H54 (cell line): ENCODE data around the gene BMP7.

Experiments
- DNase-seq: peaks from one replicate; pipeline ENCODE4 v3.0.0; 2011; ENCODE audit warnings: low spot score, mixed read lengths; ENCODE audit not compliant: insufficient read length
- FAIRE-seq: peaks from 3 replicates; lab custom pipeline; 2011; peaks lifted over from hg19 to GRCh38; lab: Jason Lieb, UNC
- POLR2A ChIP-seq: IDR thresholded peaks from 2 replicates; pipeline ENCODE4 v1.6.1; 2011; ENCODE audit warnings: low read depth, mild to moderate bottlenecking, low read length

The BMP7 gene

DNA sequence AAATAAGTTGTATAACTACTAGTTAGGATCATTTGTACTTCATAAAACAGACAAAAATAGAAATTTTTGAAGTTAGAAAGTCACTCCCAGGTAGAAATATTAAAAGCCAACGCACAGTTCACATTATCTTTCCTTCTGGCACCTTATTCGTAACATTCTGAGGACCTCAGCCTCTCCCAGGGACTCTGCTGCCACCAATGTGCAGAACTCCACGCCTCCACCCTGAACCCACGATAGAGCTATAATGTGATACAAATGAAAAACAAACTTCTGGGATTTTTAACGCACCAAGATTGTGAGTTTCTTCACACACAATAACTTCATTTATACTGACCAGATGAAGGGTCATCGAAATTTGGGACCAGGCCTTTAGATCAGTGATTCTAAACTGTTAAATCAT, 9.5 kb downstream of the BMP7 start:
- FAIRE-seq (no peak), DNase-seq (no peak)
- TF ChIP-seq POLR2A: no peak

DNA sequence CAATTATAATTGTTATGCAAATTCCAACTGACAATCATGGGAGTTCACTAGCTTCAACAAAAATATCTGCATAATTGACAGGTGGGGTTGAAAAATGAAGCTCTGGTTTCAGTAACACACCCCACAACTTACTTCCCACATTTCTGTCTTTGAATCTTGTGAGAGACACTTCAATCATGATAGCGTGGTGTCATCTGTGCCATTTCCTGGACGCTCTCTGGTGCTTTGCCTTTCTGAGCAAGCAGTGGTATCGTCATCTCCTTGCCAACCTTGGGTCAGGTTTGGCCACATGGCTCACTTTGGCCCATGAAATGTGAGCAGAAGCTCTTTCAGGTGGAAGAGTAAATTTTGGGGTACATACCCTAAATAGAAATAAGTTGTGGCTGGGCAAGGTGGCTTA, 10.2 kb downstream of the BMP7 start:
- FAIRE-seq: no peak
- DNase-seq: no peak
- no peak for TF ChIP-seq POLR2A

DNA sequence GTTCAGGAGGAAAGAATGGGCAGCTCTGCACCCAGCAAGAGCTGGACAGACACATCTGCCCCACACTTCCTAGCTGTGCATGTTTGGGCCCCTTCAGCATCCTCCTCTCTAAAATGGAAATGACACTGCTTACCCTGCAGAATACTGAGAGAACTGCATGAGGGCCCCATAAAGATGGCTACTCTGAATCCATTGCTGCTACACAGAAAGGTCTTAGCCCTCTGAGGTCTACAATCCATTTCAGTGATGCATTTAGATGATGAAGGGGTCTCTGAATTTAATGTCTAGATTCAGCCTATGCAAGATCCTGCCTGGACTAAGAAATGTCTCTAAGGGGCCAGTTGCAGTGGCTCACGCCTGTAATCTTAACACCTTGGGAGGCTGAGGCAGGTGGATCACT, 11.3 kb downstream of the BMP7 start:
- FAIRE-seq: no peak
- TF ChIP-seq POLR2A: no peak
- no peak for DNase-seq

DNA sequence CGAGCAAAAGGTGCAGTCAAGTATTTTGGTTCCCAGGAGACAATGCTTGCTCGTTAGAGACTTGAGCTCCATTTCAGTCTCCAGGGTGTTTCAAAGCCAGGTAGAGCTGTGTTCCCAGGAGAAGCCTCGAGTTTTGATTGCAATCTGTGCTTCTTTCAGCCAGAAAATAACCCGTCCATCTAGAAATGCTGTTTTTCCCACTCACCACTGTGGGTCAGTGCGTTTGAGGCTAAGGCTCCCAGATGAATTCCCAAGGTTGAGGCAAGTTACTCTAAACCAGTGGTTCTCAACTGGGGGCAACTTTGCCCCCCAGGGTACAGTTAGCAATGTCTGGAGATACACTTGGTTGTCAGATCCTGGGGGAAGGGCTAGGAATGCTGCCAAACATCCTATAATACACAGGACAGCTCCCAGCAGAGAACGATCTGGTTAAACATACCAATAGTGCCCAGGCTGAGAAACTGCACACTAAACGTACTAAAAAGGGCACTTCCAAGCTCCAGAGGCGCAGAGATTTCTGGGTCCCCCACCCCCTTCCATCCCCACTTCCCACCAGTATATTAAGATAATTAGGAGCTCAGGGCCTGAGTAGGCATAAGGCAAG, 13.8 kb downstream of the BMP7 start:
- no peak for TF ChIP-seq POLR2A
- DNase-seq: no peak
- no peak for FAIRE-seq

DNA sequence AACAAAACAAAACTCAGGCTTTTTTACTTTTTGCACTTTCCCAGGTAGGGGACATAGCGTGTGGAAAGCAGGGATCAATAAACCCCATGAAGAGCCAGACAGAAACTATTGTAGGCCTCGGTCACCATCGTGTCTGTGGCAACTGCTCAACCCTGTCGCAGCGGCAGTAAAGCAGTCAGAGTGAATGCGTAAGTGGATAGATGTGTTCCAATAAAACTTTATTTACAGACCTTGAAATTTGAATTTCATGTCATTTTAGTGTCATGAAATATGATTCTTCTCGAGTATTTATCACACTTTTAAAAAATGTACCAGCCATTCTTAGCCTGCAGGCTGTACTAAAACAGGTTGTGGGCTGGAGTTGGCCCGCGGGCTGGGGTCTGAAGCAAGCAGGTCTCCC, 14.5 kb downstream of the BMP7 start:
- FAIRE-seq (no peak), DNase-seq (no peak)
- TF ChIP-seq POLR2A: no peak

DNA sequence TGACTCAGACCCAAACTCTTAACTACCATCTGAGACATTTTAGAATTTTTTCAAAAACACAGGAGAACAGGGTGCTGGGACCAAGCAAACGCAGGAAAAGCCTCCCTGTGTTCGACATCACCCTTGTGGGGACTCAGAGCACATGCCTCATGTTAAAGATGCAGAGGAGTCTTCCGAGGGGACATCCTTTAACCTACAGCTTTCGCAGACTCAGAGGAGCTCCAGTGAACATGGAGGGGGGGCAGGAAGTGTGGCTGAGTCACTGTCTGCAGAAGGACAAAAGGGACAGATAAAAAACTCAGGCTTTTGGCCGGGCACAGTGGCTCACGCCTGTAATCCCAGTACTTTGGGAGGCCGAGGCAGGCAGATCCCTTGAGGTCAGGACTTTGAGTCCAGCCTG, 15.1 kb downstream of the BMP7 start:
- no peak for TF ChIP-seq POLR2A
- FAIRE-seq (no peak), DNase-seq (no peak)

DNA sequence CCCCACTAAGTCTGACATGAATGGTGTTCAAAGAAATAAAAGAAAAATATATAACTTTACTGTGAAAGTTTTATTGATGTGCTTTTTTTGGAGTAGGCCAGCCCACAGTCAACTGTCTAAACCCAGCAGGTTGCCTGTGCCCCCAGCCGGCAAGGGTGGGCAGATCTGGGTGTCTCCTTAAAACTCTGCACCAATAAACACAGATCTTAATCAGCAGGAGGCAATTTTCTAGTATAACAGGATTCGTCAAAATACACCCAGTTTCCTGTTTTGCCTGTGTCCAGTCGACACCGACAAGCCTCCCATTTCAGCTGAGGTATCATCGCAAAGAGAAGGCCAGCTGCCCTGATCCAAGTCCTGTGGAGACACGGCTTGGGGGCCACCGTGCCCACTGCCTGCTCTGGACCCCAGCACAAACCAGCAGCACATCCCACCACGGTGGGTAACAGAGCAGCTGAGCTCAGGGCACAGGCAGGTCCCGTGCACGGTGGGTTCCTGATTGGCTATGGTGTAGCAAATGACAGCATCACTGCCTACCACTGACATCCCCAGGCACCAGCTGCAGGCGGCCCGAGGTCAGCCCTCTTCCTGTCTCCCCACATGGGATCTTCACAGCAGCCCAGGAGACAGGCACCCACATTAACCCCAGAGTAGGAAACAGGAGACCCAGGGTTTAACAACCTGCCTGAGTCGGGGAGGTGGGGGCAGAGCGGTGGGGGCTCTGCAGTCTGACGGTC, 15.7 kb downstream of the BMP7 start:
- TF ChIP-seq POLR2A: no peak
- DNase-seq (no peak), FAIRE-seq (no peak)

DNA sequence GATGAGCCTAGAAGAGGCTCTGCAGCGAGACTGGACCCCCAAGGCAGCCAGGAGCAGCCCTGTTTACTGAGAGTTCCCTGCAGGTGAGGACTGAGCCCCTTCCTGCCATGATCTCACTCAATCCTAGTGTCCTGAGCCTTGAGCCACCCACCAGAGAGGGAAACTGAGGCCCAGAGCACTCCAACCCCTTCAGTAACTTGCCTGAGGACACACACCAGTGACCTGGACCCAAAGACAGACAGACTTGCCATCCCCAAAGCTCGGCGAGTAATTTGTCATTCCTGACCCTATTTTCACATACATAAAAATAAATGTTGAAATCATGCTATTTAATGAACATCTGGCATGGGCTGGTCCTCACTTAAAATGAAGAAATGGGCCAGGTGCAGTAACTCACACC, 16.7 kb downstream of the BMP7 start:
- no peak for TF ChIP-seq POLR2A
- FAIRE-seq (no peak), DNase-seq (no peak)

DNA sequence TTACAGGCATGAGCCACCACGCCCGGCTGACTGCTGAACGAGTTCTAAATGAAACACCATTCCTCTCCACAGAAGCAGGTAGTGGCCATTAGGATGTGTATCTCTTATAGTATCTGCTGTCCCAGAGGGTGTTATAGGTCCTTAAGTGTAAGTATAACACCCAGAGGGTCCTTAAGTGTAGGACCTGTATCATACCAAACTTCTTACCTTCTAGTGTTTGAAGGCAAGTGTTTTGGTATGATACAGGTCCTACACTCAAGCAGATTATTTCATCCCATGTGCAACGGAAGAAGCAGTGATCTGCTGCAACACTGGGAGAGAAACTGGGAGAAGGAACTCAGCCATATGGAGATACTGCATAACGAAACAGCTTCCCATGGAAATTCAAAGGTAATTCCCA, 17.4 kb downstream of the BMP7 start:
- DNase-seq: no peak
- FAIRE-seq: no peak

DNA sequence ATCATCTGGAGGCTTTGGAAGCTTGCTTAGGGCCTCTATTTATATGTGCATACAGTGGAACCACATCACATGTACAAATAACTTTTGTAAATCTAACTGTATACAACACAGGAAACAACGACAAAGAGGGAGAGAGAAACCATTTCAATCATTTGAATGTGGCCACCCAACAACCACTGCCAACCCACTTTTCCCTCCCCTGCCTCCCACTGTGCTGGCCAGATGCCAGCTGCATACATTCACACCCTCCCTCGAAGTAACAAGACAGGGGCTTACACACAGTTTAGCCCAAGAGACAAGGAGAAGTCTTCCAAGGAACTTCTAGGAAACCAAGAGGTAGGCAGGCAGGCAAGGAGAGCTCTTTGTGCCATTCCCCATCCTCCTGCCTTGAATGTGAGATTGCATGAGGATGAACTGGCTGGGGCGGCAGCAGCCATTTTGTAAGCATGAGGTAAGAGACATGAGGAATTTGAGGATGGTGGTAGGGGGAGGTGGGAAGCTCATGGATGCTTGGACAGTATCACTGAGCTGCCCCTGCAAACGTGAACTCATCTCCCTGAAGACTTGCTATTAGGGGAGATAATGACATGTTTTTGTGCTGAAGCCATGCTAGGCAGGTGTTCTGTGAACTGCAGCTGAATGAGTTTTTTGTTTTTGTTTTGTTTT, 18.2 kb downstream of the BMP7 start:
- DNase-seq (no peak), FAIRE-seq (no peak)
- no peak for TF ChIP-seq POLR2A

More for the DNA sequence above, 17.4 kb downstream of the BMP7 start:
- TF ChIP-seq POLR2A: no peak

DNA sequence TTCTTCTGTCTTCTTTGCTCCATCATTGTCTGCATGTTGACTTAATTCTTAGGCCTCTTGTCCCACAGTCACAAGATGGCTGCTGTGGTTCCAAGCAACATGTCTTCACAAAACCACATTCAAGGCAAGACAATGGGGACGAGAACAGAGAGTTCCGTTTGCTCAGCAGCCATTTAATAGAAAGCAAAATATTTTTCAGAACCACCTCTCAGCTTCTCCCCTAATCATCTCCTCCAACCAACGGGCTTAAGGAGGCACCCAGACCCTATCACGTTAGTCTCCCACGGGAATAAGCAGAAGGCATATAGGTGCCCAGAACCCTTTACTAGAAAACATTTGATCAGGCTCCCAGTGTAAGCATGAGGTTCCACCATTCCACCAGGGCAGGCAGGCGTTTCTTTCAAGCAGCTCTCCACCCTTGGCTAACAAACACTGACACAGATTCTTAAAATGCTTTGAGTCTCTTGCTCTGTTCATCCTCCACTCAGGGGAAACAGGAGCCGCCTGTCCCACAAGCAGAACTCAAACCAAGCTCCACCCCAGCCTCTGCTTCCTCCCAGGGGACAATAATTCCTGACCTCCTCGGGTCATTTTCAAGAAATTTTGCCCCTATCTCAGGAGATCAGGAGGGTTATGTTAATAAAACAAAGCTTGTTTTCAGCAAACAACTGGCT, 19.0 kb downstream of the BMP7 start:
- no peak for TF ChIP-seq POLR2A
- FAIRE-seq: no peak
- DNase-seq: no peak

DNA sequence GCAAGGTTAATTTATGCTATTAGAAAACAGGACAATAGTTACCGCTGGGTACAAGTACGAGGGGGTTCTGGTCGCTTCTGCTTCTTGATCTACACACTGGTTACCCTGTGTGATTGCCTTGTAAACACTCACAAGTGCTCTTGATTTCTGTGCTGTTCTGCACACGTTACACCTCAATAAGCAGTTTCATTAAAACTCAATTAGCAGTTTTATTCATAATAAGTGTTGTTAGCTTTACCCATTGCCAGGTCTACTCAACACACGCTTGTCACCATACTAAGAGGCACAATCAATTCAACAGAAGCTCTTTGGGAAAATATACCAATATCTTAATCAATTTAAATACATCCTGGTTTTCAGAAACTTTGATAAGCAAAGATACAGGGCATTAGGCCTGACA, 20.4 kb downstream of the BMP7 start:
- no peak for TF ChIP-seq POLR2A
- DNase-seq (no peak), FAIRE-seq (no peak)

DNA sequence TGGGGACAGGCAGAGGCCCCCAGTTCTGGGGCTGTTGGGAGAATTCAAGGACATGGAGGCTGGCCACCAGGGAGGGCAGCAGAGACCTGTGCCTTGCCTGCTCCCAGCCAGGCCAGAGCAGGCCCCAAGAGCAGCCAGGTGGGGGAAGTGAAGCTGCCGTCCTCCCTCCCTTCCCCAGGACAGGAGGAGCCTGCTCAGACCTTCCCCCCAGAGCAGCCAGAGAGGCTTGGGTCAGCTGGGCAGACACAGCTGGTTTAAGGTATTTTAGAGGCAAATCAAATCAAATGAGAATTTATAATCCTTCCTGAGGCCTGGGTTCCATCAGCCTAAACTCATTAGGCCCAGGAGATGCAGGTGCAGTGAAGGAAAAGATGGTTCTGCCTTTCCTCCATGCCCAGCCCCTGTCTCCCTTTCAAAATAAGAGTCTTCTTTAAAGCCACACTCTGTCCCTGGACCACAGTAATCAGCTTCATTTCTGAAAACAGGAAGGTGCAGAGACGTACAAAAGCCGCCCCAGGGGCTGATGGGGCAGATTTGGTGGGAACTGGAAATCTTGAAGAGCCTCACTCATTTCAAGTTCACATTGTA, 21.7 kb downstream of the BMP7 start:
- no peak for FAIRE-seq
- DNase-seq: no peak
- TF ChIP-seq POLR2A: no peak

DNA sequence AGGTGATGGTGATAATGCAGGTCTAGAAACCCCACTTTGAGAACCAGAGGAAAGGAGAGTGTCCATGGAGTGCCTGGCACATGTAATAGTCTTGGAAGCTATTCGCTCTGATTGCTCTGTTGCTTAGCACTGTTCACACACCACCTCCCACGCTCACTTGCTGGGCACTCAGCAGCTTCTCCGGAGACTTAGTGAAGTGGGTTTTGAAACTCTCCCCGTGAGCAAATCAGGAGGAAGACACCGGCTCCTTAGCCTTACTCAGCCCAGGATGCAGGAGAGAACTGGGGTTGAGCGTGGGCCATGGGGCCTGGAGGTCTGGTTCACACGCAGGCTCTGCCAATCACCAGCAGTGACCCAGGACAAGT, 22.2 kb downstream of the BMP7 start:
- DNase-seq (no peak), FAIRE-seq (no peak)
- no peak for TF ChIP-seq POLR2A
